ENCODE measurements around the gene PXDN.

- TF ChIP-seq CTCF (IDR thresholded peaks at IDR 0.05) (no peak), POLR2A (IDR thresholded peaks at IDR 0.05) (no peak)
These were observed 54.1 kb downstream of the PXDN start for GRCh38 chr2:1690056-1690775.
